CMK (cell line): ENCODE results near the gene RND2.
"Not testable (repeated sequence)": the region's sequence is repeated elsewhere in the genome, so short reads cannot be mapped to it uniquely, and the experiment has no call there.

Source experiments
- DNase-seq: peaks from one replicate; pipeline ENCODE4 v3.0.0-alpha.2; 2010; ENCODE audit warnings: low read depth

Gene RND2

GRCh38 chr17:43024407-43025289 is at the start of gene RND2:
Gene RND2, plus strand, starts transcription at chr17:43025231. Its CDS starts 117 bp downstream, at chr17:43025348.
- DNase-seq: peak; percentile 80

- DNase-seq: no peak
Observed at GRCh38 chr17:42975265-42975664, 49.8 kb upstream of the RND2 start.

- not testable (repeated sequence) for DNase-seq
Observed at GRCh38 chr17:42975701-42976100, 49.3 kb upstream of the RND2 start.

- no peak for DNase-seq
Observed at GRCh38 chr17:42979511-42980273, 45.3 kb upstream of the RND2 start, which contains the start of gene PTGES3L. Gene PTGES3L, minus strand, starts transcription at chr17:42980080. Its CDS starts 27 bp downstream, at chr17:42980053.

- peak; percentile 72 for DNase-seq
Observed at GRCh38 chr17:42980274-42980765, 44.7 kb upstream of the RND2 start, which contains the start of gene RUNDC1. Gene RUNDC1, plus strand, starts transcription at chr17:42980565. Its CDS starts 12 bp downstream, at chr17:42980577.

GRCh38 chr17:42980766-42981397 is 44.1 kb upstream of the RND2 start:
- no peak for DNase-seq

- no peak for DNase-seq
Observed at GRCh38 chr17:42982266-42982665, 42.8 kb upstream of the RND2 start.

GRCh38 chr17:42985225-42985624 is 39.8 kb upstream of the RND2 start:
- DNase-seq: no peak

GRCh38 chr17:42989141-42989540 is 35.9 kb upstream of the RND2 start:
- DNase-seq: no peak

- no peak for DNase-seq
Observed at GRCh38 chr17:42989726-42990652, 35.0 kb upstream of the RND2 start.

- no peak for DNase-seq
Observed at GRCh38 chr17:42991471-42991870, 33.6 kb upstream of the RND2 start.

- DNase-seq: no peak
Observed at GRCh38 chr17:42992872-42993271, 32.2 kb upstream of the RND2 start.

- not testable (repeated sequence) for DNase-seq
Observed at GRCh38 chr17:42993913-42994312, 31.1 kb upstream of the RND2 start.

GRCh38 chr17:42997390-42997983 is 27.5 kb upstream of the RND2 start:
- DNase-seq: no peak

- peak; percentile 99 for DNase-seq
Observed at GRCh38 chr17:42997984-42998938, 26.8 kb upstream of the RND2 start, which contains the start of gene RPL27. Gene RPL27, plus strand, starts transcription at chr17:42998419. Its CDS starts 332 bp downstream, at chr17:42998751.

- DNase-seq: no peak
Observed at GRCh38 chr17:42999003-42999525, 26.0 kb upstream of the RND2 start.

- not testable (repeated sequence) for DNase-seq
Observed at GRCh38 chr17:43000894-43001293, 24.1 kb upstream of the RND2 start.

- DNase-seq: no peak
Observed at GRCh38 chr17:43003542-43004172, 21.4 kb upstream of the RND2 start.
